Measurements from ENCODE around the gene RPL32.
A peak's percentile ranks its signal among the peaks of the same experiment; 100 is the strongest.

Gene RPL32

DNA sequence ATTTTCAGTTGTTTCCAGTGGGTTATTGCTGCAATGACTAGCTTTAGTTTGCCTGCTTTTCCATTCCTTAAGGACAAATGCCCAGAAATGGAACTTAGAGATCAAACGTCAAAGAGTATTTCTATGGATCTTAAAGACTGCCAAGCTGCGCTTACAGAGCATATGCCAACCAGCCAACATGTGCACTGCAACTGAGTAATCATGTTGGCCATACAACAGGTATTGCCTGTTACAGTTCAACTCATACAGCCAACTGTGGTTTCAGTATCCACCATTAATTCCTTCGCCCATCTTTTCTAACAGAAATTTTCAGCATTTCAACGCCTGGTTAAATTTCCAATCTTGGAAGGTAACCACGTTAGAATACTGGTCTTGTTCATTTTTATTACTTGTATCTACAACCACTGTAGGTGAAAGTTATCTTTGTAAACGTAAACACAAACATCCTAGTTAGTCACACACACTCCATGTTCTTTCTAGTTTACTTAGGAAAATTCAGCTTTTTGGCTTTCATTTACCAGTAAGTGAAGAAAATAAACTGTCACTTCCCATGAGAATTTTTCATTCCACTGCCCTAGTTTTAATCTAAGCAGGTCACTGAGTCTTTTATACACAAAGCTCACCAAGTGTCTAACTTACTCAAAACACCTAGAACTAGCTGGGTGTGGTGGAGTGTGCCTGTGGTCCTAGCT lies 3.9 kb downstream of the RPL32 start:
- Histone ChIP-seq H3K4me3 (peak overlapping the region in 1 of 7 experiments; percentile 1), H3K27ac (peak overlapping the region in 1 of 21 experiments; percentile 19)

DNA sequence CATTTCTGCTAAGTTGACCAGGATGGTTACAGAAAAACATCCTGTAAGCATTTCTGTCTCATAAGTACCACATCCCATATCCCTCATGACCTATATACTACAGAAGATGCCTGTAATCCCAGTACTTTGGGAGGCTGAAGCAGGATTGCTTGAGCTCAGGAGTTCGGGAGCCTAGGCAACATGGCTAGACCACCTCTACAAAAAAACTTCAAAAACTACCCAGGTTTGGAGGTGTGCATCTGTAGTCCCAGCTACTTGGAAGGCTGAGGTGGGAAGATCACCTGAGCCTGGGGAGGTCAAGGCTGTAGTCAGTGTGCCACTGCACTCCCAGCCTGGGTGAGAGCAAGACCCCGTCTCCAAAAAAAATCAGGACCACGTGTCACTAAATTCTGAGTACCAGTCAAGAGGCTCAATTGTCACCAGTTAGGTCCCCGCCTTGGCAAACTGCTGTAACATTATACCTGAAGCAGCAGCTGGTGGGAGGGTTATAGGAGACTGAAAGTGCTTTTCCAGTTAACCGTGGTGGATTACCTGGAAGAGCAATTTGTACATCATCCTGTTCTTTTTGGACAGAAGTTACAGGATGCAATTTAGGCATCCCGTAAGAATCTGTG lies 6.2 kb downstream of the RPL32 start:
- H3K4me3 ChIP-seq: no peak overlapping the region
- no peak overlapping the region for H3K27ac ChIP-seq

DNA sequence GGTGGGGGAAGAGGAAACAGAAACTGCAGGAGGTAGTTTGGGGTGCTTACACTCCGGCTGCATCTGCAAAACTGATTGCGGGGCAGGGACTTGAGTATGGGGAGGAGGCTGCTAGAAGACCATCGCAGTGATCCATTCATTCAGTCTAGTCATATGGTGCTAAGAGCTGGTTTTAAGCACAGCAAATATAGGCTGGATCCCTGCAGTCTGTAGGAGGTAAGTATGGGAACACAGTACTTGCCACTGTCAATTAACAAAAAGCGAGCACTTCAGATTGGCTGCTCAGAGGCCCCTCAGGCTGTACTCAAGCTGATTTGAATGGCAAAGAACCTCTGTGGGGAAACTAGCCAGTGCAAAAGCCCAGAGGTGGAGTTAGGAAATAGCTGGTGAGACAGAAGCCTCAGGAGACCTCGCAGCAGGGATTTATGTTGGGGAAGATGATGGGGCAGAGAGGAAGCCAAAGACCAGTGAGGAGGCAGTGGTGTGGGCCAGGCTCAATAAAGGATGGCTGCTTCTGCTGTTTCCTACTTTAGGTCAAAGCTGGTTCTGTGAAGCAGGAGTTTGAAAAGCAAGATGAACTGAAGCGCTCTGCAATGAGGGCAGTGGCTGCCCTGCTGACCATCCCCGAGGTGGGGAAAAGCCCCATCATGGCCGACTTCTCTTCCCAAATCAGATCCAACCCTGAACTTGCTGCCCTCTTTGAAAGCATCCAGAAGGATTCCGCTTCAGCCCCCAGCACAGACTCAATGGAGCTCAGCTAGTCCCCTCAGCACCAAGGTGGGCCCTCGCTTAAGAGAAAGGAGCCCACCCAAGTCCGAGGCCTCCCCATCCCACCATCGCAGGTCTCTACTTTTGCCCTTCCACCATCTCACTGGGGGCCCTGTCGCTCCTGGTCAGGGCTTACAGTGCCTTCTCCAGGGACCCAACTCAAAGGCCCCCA lies 7.9 kb downstream of the RPL32 start:
- H3K4me3 ChIP-seq: no peak overlapping the region
- H3K27ac ChIP-seq: no peak overlapping the region

DNA sequence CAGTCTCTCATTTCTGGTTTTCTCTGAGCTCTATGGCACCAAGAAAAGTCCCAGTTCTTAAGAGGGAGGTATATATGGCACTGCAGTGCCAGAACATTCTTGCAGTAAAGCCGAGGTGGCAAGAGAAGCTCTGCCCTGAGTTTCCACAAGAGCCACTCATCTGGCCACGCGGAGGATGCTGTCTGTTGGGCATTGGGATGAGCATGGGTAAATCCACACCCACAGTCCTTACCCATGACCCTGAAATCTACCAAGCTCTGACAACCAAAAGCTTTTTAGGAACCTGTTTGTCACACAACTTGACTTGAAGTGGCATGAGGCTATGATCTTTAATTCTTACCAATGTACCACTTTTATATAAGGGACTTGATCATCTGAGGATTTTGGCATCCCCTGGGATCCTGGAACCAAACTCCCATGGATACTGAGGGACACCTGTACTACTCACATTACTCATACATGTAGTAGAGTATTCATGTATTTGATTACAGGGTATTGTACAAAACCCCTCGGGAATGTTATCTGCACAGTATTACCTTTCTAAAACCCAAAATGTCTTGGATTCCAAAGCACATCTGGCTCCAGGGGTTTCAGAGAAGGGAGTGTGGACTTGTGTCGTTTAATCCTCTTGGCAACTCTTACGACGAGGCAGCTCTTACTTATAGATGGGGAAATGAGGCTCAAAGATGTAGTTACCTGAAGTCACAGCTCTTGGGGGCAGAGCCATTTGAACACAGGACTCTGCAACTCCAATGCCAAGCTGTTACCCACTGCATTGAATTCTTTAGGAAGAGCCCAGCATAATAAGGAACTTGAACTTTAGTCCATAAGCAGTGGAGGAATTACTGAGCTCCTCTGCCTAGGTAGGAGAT lies 8.8 kb downstream of the RPL32 start:
- no peak overlapping the region for H3K4me3 ChIP-seq

GRCh38 chr3:12831301-12831866 lies 10.0 kb downstream of the RPL32 start:
- Histone ChIP-seq H3K4me3 (no peak overlapping the region), H3K27ac (no peak overlapping the region)

More for the DNA sequence above, 8.8 kb downstream of the RPL32 start:
- H3K27ac ChIP-seq: no peak overlapping the region

- no peak overlapping the region for H3K4me3 ChIP-seq
- no peak overlapping the region for H3K27ac ChIP-seq
Observed at GRCh38 chr3:12830785-12831156, 10.6 kb downstream of the RPL32 start.

- no peak overlapping the region for H3K27ac ChIP-seq
- no peak overlapping the region for H3K4me3 ChIP-seq
Observed at GRCh38 chr3:12829886-12830784, 11.2 kb downstream of the RPL32 start.

DNA sequence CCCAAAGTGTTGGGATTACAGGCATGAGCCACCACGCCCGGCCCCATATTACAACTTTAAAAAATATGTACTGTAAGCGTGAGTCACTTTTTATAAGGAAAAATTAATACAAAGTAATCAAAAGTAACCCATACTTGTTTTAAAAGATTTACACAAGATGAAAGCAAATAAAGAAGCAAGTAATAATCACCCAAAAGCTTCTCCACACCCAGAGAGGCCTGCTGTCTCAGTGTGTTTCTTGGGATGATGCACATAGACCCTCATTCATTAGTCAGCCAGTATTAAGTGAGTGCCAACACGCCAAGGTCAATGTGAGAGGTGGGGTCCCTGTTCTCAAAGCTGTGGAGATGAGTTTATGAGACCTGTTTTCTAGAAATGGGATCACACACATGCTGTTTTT lies 12.0 kb downstream of the RPL32 start:
- Histone ChIP-seq H3K4me3 (no peak overlapping the region), H3K27ac (no peak overlapping the region)

- Histone ChIP-seq H3K27ac (no peak overlapping the region), H3K4me3 (no peak overlapping the region)
Observed at GRCh38 chr3:12828751-12829150, 12.6 kb downstream of the RPL32 start.

DNA sequence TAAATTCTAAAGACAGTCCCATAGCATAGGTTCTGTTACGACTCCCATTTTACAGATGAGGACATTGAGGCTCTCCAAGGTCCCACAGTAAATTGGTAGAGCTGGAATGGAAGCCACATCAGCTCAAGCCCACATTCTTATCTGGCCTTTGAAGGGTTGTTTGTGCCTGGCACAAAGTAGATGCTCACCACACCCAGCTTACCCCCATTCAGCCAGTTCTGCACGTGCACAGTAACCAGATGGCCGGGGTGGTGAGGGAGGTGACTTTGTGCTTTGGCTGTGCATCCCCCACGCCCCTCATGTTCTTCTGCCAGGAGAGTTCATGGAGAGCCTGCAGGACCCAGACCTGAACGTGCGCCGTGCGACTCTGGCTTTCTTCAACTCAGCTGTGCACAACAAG lies 16.2 kb downstream of the RPL32 start:
- Histone ChIP-seq H3K27ac (no peak overlapping the region), H3K4me3 (no peak overlapping the region)

DNA sequence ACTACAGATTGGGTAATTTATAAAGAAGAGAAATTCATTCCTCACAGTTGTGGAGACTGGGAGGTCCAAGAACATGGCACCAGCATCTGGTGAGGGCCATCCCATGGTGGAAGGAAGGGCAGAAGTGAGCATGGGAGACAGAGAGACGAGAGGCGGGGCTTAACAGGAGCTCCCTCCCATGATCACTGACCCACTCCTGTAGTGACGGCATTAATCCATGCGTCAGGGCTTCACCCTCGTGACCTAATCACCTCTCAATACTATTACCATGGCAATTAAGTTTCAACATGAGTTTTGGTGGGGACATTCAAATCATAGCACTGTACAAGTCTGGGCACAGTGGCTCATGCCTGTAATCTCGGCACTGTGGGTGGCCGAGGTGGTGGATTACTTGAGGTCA lies 17.1 kb downstream of the RPL32 start:
- no peak overlapping the region for H3K4me3 ChIP-seq
- H3K27ac ChIP-seq: no peak overlapping the region

GRCh38 chr3:12822725-12823373 lies 18.5 kb downstream of the RPL32 start:
- Histone ChIP-seq H3K27ac (no peak overlapping the region), H3K4me3 (no peak overlapping the region)

DNA sequence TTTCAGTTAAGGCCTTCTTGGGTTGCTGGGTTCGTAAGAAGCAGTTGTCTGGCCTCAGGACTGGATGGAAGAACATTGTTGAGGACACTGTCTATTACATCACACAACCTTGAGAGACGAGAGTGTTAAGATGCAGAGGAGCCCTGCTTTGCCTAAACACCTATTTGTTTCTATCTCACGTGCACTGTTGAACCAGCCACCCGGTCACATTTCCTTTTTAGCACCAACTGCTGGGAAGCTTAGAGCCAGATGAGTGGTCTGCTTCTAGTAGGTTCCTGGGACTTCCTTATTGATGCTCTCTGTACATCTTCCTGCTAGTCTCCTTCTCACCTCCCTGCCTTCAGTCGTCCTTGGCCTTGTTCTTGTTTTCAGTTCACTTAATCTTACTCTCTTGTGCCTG lies 22.6 kb downstream of the RPL32 start:
- Histone ChIP-seq H3K4me3 (no peak overlapping the region), H3K27ac (no peak overlapping the region)

GRCh38 chr3:12818273-12818672 lies 23.1 kb downstream of the RPL32 start:
- H3K27ac ChIP-seq: no peak overlapping the region

DNA sequence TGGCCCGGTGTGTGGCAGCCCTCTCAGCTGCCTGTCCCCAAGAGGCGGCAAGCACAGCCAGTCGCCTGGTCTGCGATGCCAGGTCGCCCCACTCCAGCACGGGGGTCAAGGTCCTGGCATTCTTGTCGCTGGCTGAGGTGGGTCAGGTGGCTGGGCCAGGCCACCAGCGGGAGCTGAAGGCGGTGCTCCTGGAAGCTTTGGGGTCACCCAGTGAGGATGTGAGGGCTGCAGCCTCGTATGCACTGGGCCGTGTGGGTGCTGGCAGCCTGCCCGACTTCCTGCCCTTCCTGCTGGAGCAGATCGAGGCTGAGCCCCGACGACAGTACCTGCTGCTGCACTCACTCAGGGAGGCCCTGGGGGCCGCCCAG lies 24.0 kb downstream of the RPL32 start:
- Histone ChIP-seq H3K27ac (no peak overlapping the region), H3K4me3 (no peak overlapping the region)

More at GRCh38 chr3:12818273-12818672, 23.1 kb downstream of the RPL32 start:
- no peak overlapping the region for H3K4me3 ChIP-seq

DNA sequence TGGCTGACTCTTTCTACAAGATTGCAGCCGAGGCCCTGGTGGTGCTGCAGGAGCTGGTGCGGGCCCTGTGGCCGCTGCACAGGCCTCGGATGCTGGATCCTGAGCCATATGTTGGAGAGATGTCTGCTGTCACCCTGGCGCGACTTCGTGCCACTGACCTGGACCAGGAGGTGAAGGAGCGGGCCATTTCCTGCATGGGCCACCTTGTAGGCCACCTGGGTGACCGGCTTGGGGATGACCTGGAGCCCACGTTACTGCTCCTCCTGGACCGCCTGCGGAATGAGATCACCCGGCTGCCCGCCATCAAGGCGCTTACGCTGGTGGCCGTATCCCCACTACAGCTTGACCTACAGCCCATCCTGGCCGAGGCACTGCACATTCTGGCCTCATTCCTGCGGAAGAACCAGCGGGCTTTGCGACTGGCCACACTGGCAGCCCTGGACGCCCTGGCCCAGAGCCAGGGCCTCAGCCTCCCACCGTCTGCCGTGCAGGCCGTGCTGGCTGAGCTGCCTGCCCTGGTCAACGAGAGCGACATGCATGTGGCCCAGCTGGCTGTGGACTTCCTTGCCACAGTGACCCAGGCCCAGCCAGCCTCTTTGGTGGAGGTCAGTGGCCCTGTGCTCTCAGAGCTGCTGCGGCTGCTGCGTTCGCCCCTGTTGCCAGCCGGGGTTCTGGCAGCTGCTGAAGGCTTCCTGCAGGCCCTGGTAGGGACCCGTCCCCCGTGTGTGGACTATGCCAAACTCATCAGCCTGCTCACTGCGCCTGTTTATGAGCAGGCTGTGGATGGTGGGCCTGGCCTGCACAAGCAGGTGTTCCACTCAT lies 24.6 kb downstream of the RPL32 start:
- H3K4me3 ChIP-seq: no peak overlapping the region
- H3K27ac ChIP-seq: no peak overlapping the region

- H3K27ac ChIP-seq: no peak overlapping the region
Observed at GRCh38 chr3:12815719-12816118, 25.6 kb downstream of the RPL32 start.

More at GRCh38 chr3:12815719-12816118, 25.6 kb downstream of the RPL32 start:
- no peak overlapping the region for H3K4me3 ChIP-seq
